Endothelial cell of umbilical vein (primary cell): Measurements from ENCODE around the gene METTL16. TPM values are rescaled to one million over a fixed set of nuclear protein-coding genes. Genes with fewer than 3 reads are reported as not detected.

ENCODE experiments used
- BruUV-seq: library from RNA; stranded (reverse); fragments of 400-500 nt; replicated peaks from 2 replicates; lab custom pipeline; 2021; lab: Mats Ljungman, UMichigan
- CTCF ChIA-PET: fragments of 300-600, 350-600 bp; sonication (Branson Sonifier 250); formaldehyde crosslinking; loops from one replicate; lab custom pipeline; 2021; ENCODE audit warnings: antibody characterized with exemption, inconsistent platforms; lab: Charles Lee
- POLR2A ChIA-PET: fragments of 300-600, 350-600 bp; sonication (Branson Sonifier 250); formaldehyde crosslinking; loops from one replicate; lab custom pipeline; 2021; ENCODE audit warnings: antibody characterized with exemption, inconsistent platforms; lab: Charles Lee
- DNase-seq: peaks from one replicate; pipeline ENCODE4 v3.0.0-alpha.2; 2011; ENCODE audit warnings: low read depth, low spot score
- FAIRE-seq: peaks from 2 replicates; lab custom pipeline; 2011; peaks lifted over from hg19 to GRCh38; lab: Jason Lieb, UNC
- H2AFZ ChIP-seq: 2 replicates; pipeline ENCODE4 v1.6.0; 2012; ENCODE audit warnings: low read depth, low read length, control low read depth, inconsistent platforms
- H3K27ac ChIP-seq: 2 replicates; pipeline ENCODE4 v1.5.1; 2011; ENCODE audit warnings: low read depth, mild to moderate bottlenecking, control low read depth, low read length, moderate library complexity; ENCODE audit not compliant: insufficient read depth
- H3K27me3 ChIP-seq, 2 experiments: 2 replicates each; pipeline versions ENCODE4 v1.6.0 to v1.6.1; 2011; ENCODE audit warnings: low read length in 2 of 2, mixed read lengths in 1 of 2; ENCODE audit not compliant: control insufficient read depth in 2 of 2, insufficient read depth in 2 of 2
- H3K36me3 ChIP-seq, 2 experiments: 2 replicates in 1 of 2; 3 replicates in 1 of 2; pipeline ENCODE4 v1.5.1; 2011; ENCODE audit warnings: low read length in 2 of 2, mild to moderate bottlenecking in 1 of 2, moderate library complexity in 1 of 2; ENCODE audit not compliant: control insufficient read depth in 2 of 2, insufficient read depth in 2 of 2; ENCODE audit errors: extremely low read depth in 1 of 2
- H3K4me1 ChIP-seq: 3 replicates; pipeline ENCODE4 v1.5.1; 2011; ENCODE audit warnings: mild to moderate bottlenecking, low read length; ENCODE audit not compliant: control insufficient read depth, insufficient read depth; ENCODE audit errors: extremely low read depth
- H3K4me2 ChIP-seq: 2 replicates; pipeline ENCODE4 v1.6.1; 2011; ENCODE audit warnings: low read length, control low read depth, mixed read lengths; ENCODE audit not compliant: insufficient read depth
- H3K4me3 ChIP-seq, 3 experiments: fragments of 200-600 bp in 1 of 3; sonication (generic), shearing (Covaris generic) in 1 of 3; replicated peaks in 1 of 3; 2 replicates each; pipeline ENCODE4 v1.5.1; 2011 to 2016; ENCODE audit warnings: control low read depth in 3 of 3, low read length in 3 of 3, mild to moderate bottlenecking in 2 of 3, inconsistent platforms in 1 of 3, low read depth in 1 of 3, moderate library complexity in 1 of 3; ENCODE audit not compliant: insufficient read depth in 1 of 3
- H3K79me2 ChIP-seq: 2 replicates; pipeline ENCODE4 v1.6.0; 2012; ENCODE audit warnings: low read length, inconsistent platforms; ENCODE audit not compliant: control insufficient read depth, insufficient read depth
- H3K9ac ChIP-seq: replicated peaks from 2 replicates; pipeline ENCODE3; 2011; ENCODE audit warnings: low read length, control low read depth; ENCODE audit not compliant: insufficient read depth; ENCODE audit errors: extremely low read depth
- H3K9me1 ChIP-seq: replicated peaks from 3 replicates; pipeline ENCODE4 v1.6.0; 2011; ENCODE audit warnings: mild to moderate bottlenecking, low read length; ENCODE audit not compliant: control insufficient read depth, insufficient read depth; ENCODE audit errors: extremely low read depth
- H3K9me3 ChIP-seq: replicated peaks from 2 replicates; pipeline ENCODE4 v1.5.1; 2012; ENCODE audit warnings: low read length, inconsistent platforms; ENCODE audit not compliant: control insufficient read depth, insufficient read depth
- H4K20me1 ChIP-seq: replicated peaks from 2 replicates; pipeline ENCODE3; 2011; ENCODE audit warnings: mild to moderate bottlenecking, low read length; ENCODE audit not compliant: control insufficient read depth, insufficient read depth; ENCODE audit errors: extremely low read depth
- CTCF ChIP-seq, 2 donors: IDR thresholded peaks; 1 replicate in 1 of 2; 2 replicates in 1 of 2; pipeline ENCODE4 v1.5.1; 2011; ENCODE audit warnings: low read length in 2 of 2, mild to moderate bottlenecking in 2 of 2, moderate library complexity in 2 of 2, control low read depth in 1 of 2, inconsistent platforms in 1 of 2, low read depth in 1 of 2; ENCODE audit not compliant: insufficient read depth in 1 of 2; ENCODE audit errors: extremely low read depth in 1 of 2
- EZH2 ChIP-seq: IDR thresholded peaks from 2 replicates; pipeline ENCODE4 v1.6.1; 2012; ENCODE audit warnings: borderline replicate concordance, low read depth, mild to moderate bottlenecking, moderate library complexity, low read length, inconsistent platforms; ENCODE audit not compliant: severe bottlenecking
- GATA2 ChIP-seq: IDR thresholded peaks from 2 replicates; pipeline ENCODE4 v1.7.0; 2011; ENCODE audit warnings: low read depth, mild to moderate bottlenecking, moderate library complexity, mixed read lengths, low read length; ENCODE audit not compliant: insufficient read length, insufficient read depth
- MAX ChIP-seq: IDR thresholded peaks from 2 replicates; pipeline ENCODE4 v1.6.1; 2011; ENCODE audit not compliant: insufficient read depth, insufficient read length
- MYC ChIP-seq: IDR thresholded peaks from one replicate; pipeline ENCODE4 v1.6.1; 2011; ENCODE audit warnings: mild to moderate bottlenecking, low read depth, low read length
- POLR2A ChIP-seq: IDR thresholded peaks from 2 replicates; pipeline ENCODE4 v1.6.1; 2012; ENCODE audit warnings: low read depth, mild to moderate bottlenecking, control low read depth, low read length
- POLR2AphosphoS5 ChIP-seq: IDR thresholded peaks from 2 replicates; pipeline ENCODE4 v1.6.1; 2012; ENCODE audit warnings: low read depth, mild to moderate bottlenecking, control low read depth, low read length, moderate library complexity; ENCODE audit not compliant: insufficient read depth
- dilution Hi-C: fragments of 300-500 bp; cut with MboI; formaldehyde crosslinking; loops from one replicate; pipeline ENCODE4 v1.15.0; 2019; ENCODE audit warnings: low sequenced_read_pairs; ENCODE audit not compliant: extremely low pct_ligation_motif_present
- intact Hi-C: fragments of 100-400 bp; cut with micrococcal nuclease; formaldehyde crosslinking; loops from one replicate; pipeline ENCODE4 v1.10.0; 2022
- polyA plus RNA-seq, 4 experiments: library from polyadenylated mRNA; depleted of rRNA in 3 of 4; stranded (reverse) in 3 of 4; unstranded in 1 of 4; fragments of >200 nt; gene quantifications; 2 replicates each; pipeline versions ENCODE4 v1.2.1 to v1.2.3, GENCODE V29; 2011 to 2012; ENCODE audit warnings: missing spikeins in 1 of 4
- total RNA-seq: library from RNA; stranded (reverse); gene quantifications from 2 replicates; pipeline ENCODE4 v1.2.3, GENCODE V29; 2021

Gene METTL16
- total and polyA plus RNA-seq, 2 donors (not counting 3 experiments of a cell fraction or from before 2014, with no cell fraction given): 11.0 to 24.7 TPM

- no TSS peak for BruUV-seq
- Histone ChIP-seq H4K20me1 (no peaks in the 10 kb centered on the region), H3K36me3 (peaks cover 0 to 3% of the 10 kb centered on the region in 2 experiments), H3K79me2 (peaks cover 24% of the 10 kb centered on the region), H3K9ac (no peak overlapping the region), H3K27ac (no peak overlapping the region), H3K4me2 (no peak overlapping the region), H3K9me1 (no peaks in the 10 kb centered on the region), H3K9me3 (no peaks in the 10 kb centered on the region), H3K4me3 (no peak overlapping the region), H3K4me1 (peaks cover 5% of the 10 kb centered on the region), H3K27me3 (no peaks in the 10 kb centered on the region), H2AFZ (no peak overlapping the region)
- POLR2A ChIA-PET: no interaction called here
- DNase-seq (no peak), FAIRE-seq (no peak)
- intact Hi-C loops: no loop called here
- TF ChIP-seq GATA2: no peak
- TF ChIP-seq MAX: no peak
- TF ChIP-seq EZH2: no peak
- TF ChIP-seq MYC: no peak
- no peak for TF ChIP-seq POLR2AphosphoS5
- dilution Hi-C loops: no loop called here
- CTCF ChIA-PET: interaction anchor here (0.6 kb wide), 1 partner anchor 161 kb away, joined by 3 read pairs; no protein-coding TSS in a partner anchor
Measured at GRCh38 chr17:2478458-2478857, 33.2 kb downstream of the METTL16 start.

- dilution Hi-C loops: no loop called here
- POLR2A ChIA-PET: no interaction called here
Measured at GRCh38 chr17:2475056-2475455, 36.6 kb downstream of the METTL16 start.

More at GRCh38 chr17:2475056-2475455, 36.6 kb downstream of the METTL16 start:
- no TSS peak for BruUV-seq
- peaks cover 0 to 3% of the 10 kb centered on the region in 2 experiments for H3K36me3 ChIP-seq
- no peaks in the 10 kb centered on the region for H3K9me3 ChIP-seq
- TF ChIP-seq POLR2AphosphoS5 (no peak), EZH2 (no peak), POLR2A (no peak), CTCF (IDR thresholded peaks at IDR 0.05; ENCODE audit: extremely low read depth in 1 of 2, insufficient read depth in 1 of 2, low read depth in 1 of 2, low read length in 2 of 2) (no peak)
- intact Hi-C loops: no loop called here
- no peaks in the 10 kb centered on the region for H3K27me3 ChIP-seq
- no peak for FAIRE-seq
- no peaks in the 10 kb centered on the region for H3K9me1 ChIP-seq
- H3K79me2 ChIP-seq: peaks cover 1% of the 10 kb centered on the region
- no peak overlapping the region for H3K9ac ChIP-seq
- CTCF ChIA-PET: interaction anchor here (0.9 kb wide), 1 partner anchor 9 kb away, joined by 3 read pairs; no protein-coding TSS in a partner anchor
- no peak overlapping the region for H3K4me2 ChIP-seq
- no peak overlapping the region for H3K4me3 ChIP-seq
- no peaks in the 10 kb centered on the region for H3K4me1 ChIP-seq
- H4K20me1 ChIP-seq: no peaks in the 10 kb centered on the region
- H3K27ac ChIP-seq: no peak overlapping the region
- no peak for DNase-seq
- H2AFZ ChIP-seq: no peak overlapping the region
